ENCODE measurements around the gene IL11. TPM values are rescaled to one million over a fixed set of nuclear protein-coding genes. Genes with fewer than 3 reads are reported as not detected.
"Not testable (repeated sequence)": the region's sequence is repeated elsewhere in the genome, so short reads cannot be mapped to it uniquely, and the experiment has no call there.

IL11 gene
- total and polyA plus RNA-seq, 4 experiments from 2014 or later: 0.32 to 0.47 TPM; not detected in 2

GRCh38 chr19:55408533-55408872 lies 38.2 kb upstream of the IL11 start:
- POLR2A ChIA-PET (ENCODE audit: partially characterized antibody): interaction anchor here (0.7 to 8.5 kb wide), 10 partner anchors 13 to 191 kb away, joined by 3 to 247 read pairs (median 10); partner anchors contain the start of genes FIZ1, HSPBP1, KMT5C and PPP6R1
- H3K9me3 ChIP-seq (ENCODE audit: control insufficient read depth in 1 of 2, low read length in 2 of 2): no peaks in the 10 kb centered on the region
- Mint-ChIP-seq H3K27ac (peak overlapping the region; percentile 98 to 100 (median 99)), H3K27me3 (no peaks in the 10 kb centered on the region), H3K4me3 (peak overlapping the region; percentile 89 to 96 (median 93)), H3K4me1 (peaks cover 22 to 32% (median 28%) of the 10 kb centered on the region in 4 donors), H3K36me3 (peaks cover 10 to 30% of the 10 kb centered on the region in 2 donors), H3K9me3 (peaks cover 0 to 17% (median 0%) of the 10 kb centered on the region in 8 donors)
- peak overlapping the region; percentile 99 for H3K27ac ChIP-seq (ENCODE audit: low read depth, low read length)
- no peak for DNase-seq
- intact Hi-C loops (cut with micrococcal nuclease): loop anchor here (1.0 to 5.0 kb wide), 5 partner anchors 23 to 234 kb away; partner anchors contain the start of genes ISOC2, KMT5C, PPP6R1 and RPL28
- peaks cover 8% of the 10 kb centered on the region for H3K36me3 ChIP-seq (ENCODE audit: insufficient read depth, low read length)
- CTCF ChIA-PET (ENCODE audit: partially characterized antibody): interaction anchor here (0.7 to 2.4 kb wide), 5 partner anchors 11 to 107 kb away, joined by 3 to 14 read pairs (median 6); no protein-coding TSS in a partner anchor
- H3K27me3 ChIP-seq (ENCODE audit: insufficient read depth, low read length): no peaks in the 10 kb centered on the region
- peaks cover 24% of the 10 kb centered on the region for H3K4me1 ChIP-seq (ENCODE audit: insufficient read depth, low read length)
- H3K4me3 ChIP-seq (ENCODE audit: low read length in 2 of 2): peak overlapping the region; percentile 64 to 69

DNA sequence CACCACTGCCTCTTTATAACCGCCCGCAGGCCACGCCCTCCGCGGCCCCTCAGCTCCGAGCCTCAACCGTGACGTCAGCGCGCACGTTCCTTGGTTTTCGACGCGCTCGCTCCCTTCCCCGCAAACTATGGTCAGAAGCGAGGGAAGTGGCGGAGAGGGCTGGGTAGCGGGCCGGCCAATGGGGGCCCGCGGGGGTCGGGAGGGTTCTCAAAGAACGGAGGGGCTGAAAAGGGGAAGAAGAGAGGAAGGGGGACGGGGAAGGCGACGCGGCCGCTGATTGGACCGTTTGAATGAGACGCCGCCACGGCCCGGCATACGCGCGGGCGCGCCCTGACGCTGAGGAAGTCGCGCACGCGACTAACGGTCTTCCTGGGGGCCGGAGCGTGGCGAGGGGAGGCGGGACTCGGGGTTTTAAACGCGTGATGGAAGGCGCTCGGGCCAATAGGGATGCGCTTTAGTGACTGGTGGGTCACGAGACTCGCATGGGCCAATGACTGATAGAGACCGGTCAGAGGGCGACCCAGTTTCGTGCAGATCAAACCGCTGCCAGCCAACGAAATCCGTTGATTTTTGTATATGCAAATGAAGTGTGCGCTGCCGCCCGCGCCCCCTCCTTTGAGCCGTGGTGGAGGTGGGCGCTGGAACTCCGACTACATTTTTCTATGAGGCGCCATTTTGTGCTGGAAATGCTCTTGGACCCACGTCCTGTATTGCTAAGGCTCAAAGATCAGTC lies 37.7 kb upstream of the IL11 start:
- H3K36me3 Mint-ChIP-seq: peaks cover 15 to 34% of the 10 kb centered on the region in 2 donors
- CTCF ChIA-PET (ENCODE audit: partially characterized antibody): interaction anchor here (1.2 to 2.4 kb wide), 2 partner anchors 11 to 23 kb away, joined by 5 to 14 read pairs; no protein-coding TSS in a partner anchor
- H3K9me3 ChIP-seq (ENCODE audit: control insufficient read depth in 1 of 2, low read length in 2 of 2): no peaks in the 10 kb centered on the region
- peak overlapping the region; percentile 64 to 69 for H3K4me3 ChIP-seq (ENCODE audit: low read length in 2 of 2)
- H3K27me3 Mint-ChIP-seq: no peaks in the 10 kb centered on the region
- H3K4me1 Mint-ChIP-seq: peaks cover 22 to 32% (median 28%) of the 10 kb centered on the region in 4 donors
- POLR2A ChIA-PET (ENCODE audit: partially characterized antibody): interaction anchor here (0.6 to 8.5 kb wide), 28 partner anchors 9 to 290 kb away, joined by 3 to 247 read pairs (median 6); partner anchors contain the start of genes BRSK1, FIZ1, HSPBP1 and ISOC2
- peak overlapping the region; percentile 98 to 100 (median 99) for H3K27ac Mint-ChIP-seq
- H3K27me3 ChIP-seq (ENCODE audit: insufficient read depth, low read length): no peaks in the 10 kb centered on the region
- H3K36me3 ChIP-seq (ENCODE audit: insufficient read depth, low read length): peaks cover 13% of the 10 kb centered on the region
- H3K27ac ChIP-seq (ENCODE audit: low read depth, low read length): peak overlapping the region; percentile 99
- peaks cover 0 to 17% (median 0%) of the 10 kb centered on the region in 8 donors for H3K9me3 Mint-ChIP-seq
- intact Hi-C loops (cut with micrococcal nuclease): loop anchor here (1.0 to 5.0 kb wide), 5 partner anchors 23 to 234 kb away; partner anchors contain the start of genes ISOC2, KMT5C, PPP6R1 and RPL28
- H3K4me3 Mint-ChIP-seq: peak overlapping the region; percentile 89 to 96 (median 93)
- H3K4me1 ChIP-seq (ENCODE audit: insufficient read depth, low read length): peaks cover 24% of the 10 kb centered on the region
- DNase-seq: peak; percentile 96 to 99 (median 98)

GRCh38 chr19:55407550-55407799 lies 37.2 kb upstream of the IL11 start, which contains the start of gene UBE2S:
Gene UBE2S, minus strand, starts transcription at chr19:55407788. Its CDS starts 199 bp downstream, at chr19:55407589.
- not testable (repeated sequence) for DNase-seq; H3K27me3 ChIP-seq (ENCODE audit: insufficient read depth, low read length); H3K27me3 Mint-ChIP-seq; H3K9me3 ChIP-seq (ENCODE audit: control insufficient read depth in 1 of 2, low read length in 2 of 2)
- ChIA-PET CTCF (ENCODE audit: partially characterized antibody) (interaction anchor here (2.4 kb wide), 1 partner anchor 12 kb away, joined by 14 read pairs; no protein-coding TSS in a partner anchor), POLR2A (ENCODE audit: partially characterized antibody) (interaction anchor here (0.6 to 8.5 kb wide), 28 partner anchors 9 to 1270 kb away, joined by 3 to 247 read pairs (median 5); partner anchors contain the start of genes BRSK1, CNOT3, FIZ1 and HSPBP1)
- H3K9me3 Mint-ChIP-seq: peaks cover 0 to 17% (median 0%) of the 10 kb centered on the region in 8 donors
- peaks cover 18 to 39% of the 10 kb centered on the region in 2 donors for H3K36me3 Mint-ChIP-seq
- peak within 1 kb of the TSS; percentile 64 to 69 for H3K4me3 ChIP-seq (ENCODE audit: low read length in 2 of 2)
- peaks cover 22 to 32% (median 28%) of the 10 kb centered on the region in 4 donors for H3K4me1 Mint-ChIP-seq
- H3K27ac ChIP-seq (ENCODE audit: low read depth, low read length): peak within 1 kb of the TSS; percentile 99
- peaks cover 24% of the 10 kb centered on the region for H3K4me1 ChIP-seq (ENCODE audit: insufficient read depth, low read length)
- peaks cover 18% of the 10 kb centered on the region for H3K36me3 ChIP-seq (ENCODE audit: insufficient read depth, low read length)
- H3K4me3 Mint-ChIP-seq: peak within 1 kb of the TSS; percentile 89 to 96 (median 93)
- intact Hi-C loops (cut with micrococcal nuclease): loop anchor here (5.0 kb wide), 1 partner anchor 235 kb away; the partner anchor contains the start of genes ZNF580 and ZNF581
- H3K27ac Mint-ChIP-seq: peak within 1 kb of the TSS; percentile 98 to 100 (median 99)

GRCh38 chr19:55406826-55407549 lies 36.7 kb upstream of the IL11 start:
- Mint-ChIP-seq H3K27ac (peak overlapping the region; percentile 84 to 99 (median 93)), H3K9me3 (peaks cover 0 to 17% (median 0%) of the 10 kb centered on the region in 8 donors), H3K4me3 (peak overlapping the region; percentile 76 to 95 (median 82)), H3K4me1 (peaks cover 22 to 32% (median 28%) of the 10 kb centered on the region in 4 donors), H3K27me3 (no peaks in the 10 kb centered on the region), H3K36me3 (peaks cover 20 to 44% of the 10 kb centered on the region in 2 donors)
- H3K27me3 ChIP-seq (ENCODE audit: insufficient read depth, low read length): no peaks in the 10 kb centered on the region
- intact Hi-C loops (cut with micrococcal nuclease): loop anchor here (5.0 kb wide), 1 partner anchor 235 kb away; the partner anchor contains the start of genes ZNF580 and ZNF581
- ChIA-PET POLR2A (ENCODE audit: partially characterized antibody) (interaction anchor here (0.6 to 8.5 kb wide), 24 partner anchors 8 to 1270 kb away, joined by 3 to 247 read pairs (median 6); partner anchors contain the start of genes BRSK1, CNOT3, FIZ1 and HSPBP1), CTCF (ENCODE audit: partially characterized antibody) (interaction anchor here (2.4 kb wide), 1 partner anchor 12 kb away, joined by 14 read pairs; no protein-coding TSS in a partner anchor)
- peak overlapping the region; percentile 99 for H3K27ac ChIP-seq (ENCODE audit: low read depth, low read length)
- peak overlapping the region; percentile 28 to 63 for H3K4me3 ChIP-seq (ENCODE audit: low read length in 2 of 2)
- peaks cover 24% of the 10 kb centered on the region for H3K4me1 ChIP-seq (ENCODE audit: insufficient read depth, low read length)
- H3K9me3 ChIP-seq (ENCODE audit: control insufficient read depth in 1 of 2, low read length in 2 of 2): no peaks in the 10 kb centered on the region
- H3K36me3 ChIP-seq (ENCODE audit: insufficient read depth, low read length): peaks cover 22% of the 10 kb centered on the region
- peak in 1 of 5 donors; percentile 52 for DNase-seq

- H3K27me3 ChIP-seq (ENCODE audit: insufficient read depth, low read length): no peaks in the 10 kb centered on the region
- peaks cover 24 to 47% of the 10 kb centered on the region in 2 donors for H3K36me3 Mint-ChIP-seq
- peaks cover 0 to 17% (median 0%) of the 10 kb centered on the region in 8 donors for H3K9me3 Mint-ChIP-seq
- H3K27ac Mint-ChIP-seq: peak overlapping the region; percentile 84 to 99 (median 93)
- peak overlapping the region; percentile 76 to 95 (median 82) for H3K4me3 Mint-ChIP-seq
- DNase-seq: no peak
- H3K4me3 ChIP-seq (ENCODE audit: low read length in 2 of 2): peak overlapping the region; percentile 28 to 63
- intact Hi-C loops (cut with micrococcal nuclease): loop anchor here (5.0 kb wide), 1 partner anchor 236 kb away; the partner anchor contains the start of genes ZNF580 and ZNF581
- H3K4me1 ChIP-seq (ENCODE audit: insufficient read depth, low read length): peaks cover 24% of the 10 kb centered on the region
- H3K4me1 Mint-ChIP-seq: peaks cover 22 to 32% (median 28%) of the 10 kb centered on the region in 4 donors
- POLR2A ChIA-PET (ENCODE audit: partially characterized antibody): interaction anchor here (0.7 to 8.5 kb wide), 9 partner anchors 18 to 1269 kb away, joined by 3 to 247 read pairs (median 8); partner anchors contain the start of genes CNOT3, HSPBP1, PPP1R12C and PPP6R1
- no peaks in the 10 kb centered on the region for H3K9me3 ChIP-seq (ENCODE audit: control insufficient read depth in 1 of 2, low read length in 2 of 2)
- no peaks in the 10 kb centered on the region for H3K27me3 Mint-ChIP-seq
- CTCF ChIA-PET (ENCODE audit: partially characterized antibody): no interaction called here
- peak overlapping the region; percentile 99 for H3K27ac ChIP-seq (ENCODE audit: low read depth, low read length)
- H3K36me3 ChIP-seq (ENCODE audit: insufficient read depth, low read length): peaks cover 26% of the 10 kb centered on the region
These were observed 36.0 kb upstream of the IL11 start for GRCh38 chr19:55406091-55406825.

- ChIA-PET POLR2A (ENCODE audit: partially characterized antibody) (interaction anchor here (0.7 to 8.5 kb wide), 4 partner anchors 17 to 149 kb away, joined by 3 to 247 read pairs (median 32); partner anchors contain the start of genes HSPBP1, PPP6R1, RPL28 and TMEM238), CTCF (ENCODE audit: partially characterized antibody) (no interaction called here)
- peaks cover 28% of the 10 kb centered on the region for H3K36me3 ChIP-seq (ENCODE audit: insufficient read depth, low read length)
- peak overlapping the region; percentile 18 for H3K27ac ChIP-seq (ENCODE audit: low read depth, low read length)
- H3K4me1 Mint-ChIP-seq: peaks cover 22 to 32% (median 28%) of the 10 kb centered on the region in 4 donors
- no peaks in the 10 kb centered on the region for H3K27me3 Mint-ChIP-seq
- no peaks in the 10 kb centered on the region for H3K27me3 ChIP-seq (ENCODE audit: insufficient read depth, low read length)
- no peaks in the 10 kb centered on the region for H3K9me3 ChIP-seq (ENCODE audit: control insufficient read depth in 1 of 2, low read length in 2 of 2)
- DNase-seq: no peak
- peak overlapping the region in 7 of 8 donors; percentile 76 to 95 (median 81) for H3K4me3 Mint-ChIP-seq
- intact Hi-C loops (cut with micrococcal nuclease): loop anchor here (5.0 kb wide), 1 partner anchor 237 kb away; the partner anchor contains the start of genes ZNF580 and ZNF581
- H3K9me3 Mint-ChIP-seq: peaks cover 0 to 17% (median 0%) of the 10 kb centered on the region in 8 donors
- H3K4me3 ChIP-seq (ENCODE audit: low read length in 2 of 2): no peak overlapping the region
- peak overlapping the region; percentile 49 to 99 (median 93) for H3K27ac Mint-ChIP-seq
- H3K36me3 Mint-ChIP-seq: peaks cover 25 to 53% of the 10 kb centered on the region in 2 donors
- peaks cover 24% of the 10 kb centered on the region for H3K4me1 ChIP-seq (ENCODE audit: insufficient read depth, low read length)
These were observed 35.4 kb upstream of the IL11 start for GRCh38 chr19:55405638-55406037.
